Mesenteric fat pad (tissue), 1 donor: ENCODE measurements around the gene TAP1. TPM values are rescaled to one million over a fixed set of nuclear protein-coding genes. Genes with fewer than 3 reads are reported as not detected.
A peak's percentile ranks its signal among the peaks of the same experiment; 100 is the strongest.

Source experiments
- DNase-seq: peaks from one replicate; pipeline ENCODE4 v3.0.0-alpha.2; 2020; ENCODE audit warnings: low spot score
- total RNA-seq: library from RNA; stranded (reverse); fragmentation: NEBNext Ultra II Directional; extraction: Animal tissue kit (Norgen Biotek cat#: 25700); gene quantifications from one replicate; pipeline ENCODE4 v1.2.1, GENCODE V29; 2021
- donor health status: DM: yes; HTN: yes; CAD: no.

The TAP1 gene
- total RNA-seq, 1 donor from 2014 or later: 41.6 TPM

- DNase-seq: no peak
Observed at GRCh38 chr6:32842021-32842650, 11.4 kb downstream of the TAP1 start.

GRCh38 chr6:32840604-32841246, 12.8 kb downstream of the TAP1 start:
- no peak for DNase-seq

GRCh38 chr6:32839356-32839755, 14.1 kb downstream of the TAP1 start:
- no peak for DNase-seq

- DNase-seq: peak; percentile 99
Observed at GRCh38 chr6:32838114-32838958, 15.2 kb downstream of the TAP1 start, which contains the start of gene TAP2. Gene TAP2 (minus strand): TSS chr6:32838739. CDS start chr6:32838233, 506 bp downstream.

- no peak for DNase-seq
Observed at GRCh38 chr6:32837651-32838113, 15.8 kb downstream of the TAP1 start.

GRCh38 chr6:32836873-32837272, 16.6 kb downstream of the TAP1 start:
- DNase-seq: no peak

- no peak for DNase-seq
Observed at GRCh38 chr6:32835167-32835893, 18.2 kb downstream of the TAP1 start.

GRCh38 chr6:32833664-32834063, 19.8 kb downstream of the TAP1 start:
- DNase-seq: no peak

- DNase-seq: no peak
Observed at GRCh38 chr6:32832535-32832934, 21.0 kb downstream of the TAP1 start.

GRCh38 chr6:32830936-32831335, 22.6 kb downstream of the TAP1 start:
- DNase-seq: no peak

- DNase-seq: no peak
Observed at GRCh38 chr6:32830017-32830416, 23.5 kb downstream of the TAP1 start.

GRCh38 chr6:32829495-32829894, 24.0 kb downstream of the TAP1 start:
- DNase-seq: no peak

GRCh38 chr6:32827025-32827424, 26.5 kb downstream of the TAP1 start:
- no peak for DNase-seq

- no peak for DNase-seq
Observed at GRCh38 chr6:32825966-32826365, 27.5 kb downstream of the TAP1 start.

GRCh38 chr6:32819729-32820128, 33.8 kb downstream of the TAP1 start:
- DNase-seq: no peak

GRCh38 chr6:32818867-32819266, 34.6 kb downstream of the TAP1 start:
- no peak for DNase-seq

- no peak for DNase-seq
Observed at GRCh38 chr6:32816746-32817204, 36.7 kb downstream of the TAP1 start, which contains the start of gene HLA-DOB. Gene HLA-DOB (minus strand): TSS chr6:32817002. CDS start chr6:32816951, 51 bp downstream.

- DNase-seq: no peak
Observed at GRCh38 chr6:32815996-32816395, 37.5 kb downstream of the TAP1 start.

- no peak for DNase-seq
Observed at GRCh38 chr6:32815115-32815514, 38.4 kb downstream of the TAP1 start.

GRCh38 chr6:32814145-32814544, 39.4 kb downstream of the TAP1 start:
- DNase-seq: no peak

GRCh38 chr6:32809171-32809570, 44.3 kb downstream of the TAP1 start:
- no peak for DNase-seq
